Stimulated activated CD4-positive, alpha-beta T cell treated with anti-CD3 and anti-CD28 coated beads, TNF-alpha, amount 100 ng/mL, for 24 hours (primary cell): ENCODE data around the gene APBA3.
A peak's percentile ranks its signal among the peaks of the same experiment; 100 is the strongest.

ENCODE experiments used
- DNase-seq, 3 experiments: peaks; one replicate each; pipeline ENCODE4 v3.0.0-alpha.2; 2020; ENCODE audit warnings: low read depth in 3 of 3

APBA3 gene

GRCh38 chr19:3788996-3789778 is 27.7 kb upstream of the APBA3 start:
- no peak for DNase-seq

GRCh38 chr19:3785938-3786824 is 24.7 kb upstream of the APBA3 start, which contains the start of gene MATK:
Gene MATK (minus strand): TSS chr19:3786381. CDS start chr19:3785135, 1,246 bp downstream.
- peak in 1 of 3 experiments; percentile 33 for DNase-seq

GRCh38 chr19:3785451-3785937 is 24.0 kb upstream of the APBA3 start:
- peak in 1 of 3 experiments; percentile 49 for DNase-seq

GRCh38 chr19:3784607-3785450 is 23.3 kb upstream of the APBA3 start:
- DNase-seq = no peak

- DNase-seq = peak in 2 of 3 experiments; percentile 18 to 50
Observed at GRCh38 chr19:3783660-3784584, 22.4 kb upstream of the APBA3 start.

- DNase-seq = no peak
Observed at GRCh38 chr19:3782903-3783302, 21.4 kb upstream of the APBA3 start.

- no peak for DNase-seq
Observed at GRCh38 chr19:3782330-3782729, 20.8 kb upstream of the APBA3 start.

- DNase-seq = no peak
Observed at GRCh38 chr19:3781603-3782002, 20.1 kb upstream of the APBA3 start.

- DNase-seq = no peak
Observed at GRCh38 chr19:3780786-3781304, 19.4 kb upstream of the APBA3 start.

GRCh38 chr19:3778899-3779723 is 17.6 kb upstream of the APBA3 start:
- no peak for DNase-seq

- no peak for DNase-seq
Observed at GRCh38 chr19:3778104-3778867, 16.8 kb upstream of the APBA3 start.

GRCh38 chr19:3776479-3777040 is 15.1 kb upstream of the APBA3 start:
- no peak for DNase-seq

GRCh38 chr19:3775831-3776230 is 14.3 kb upstream of the APBA3 start:
- DNase-seq = no peak

- DNase-seq = no peak
Observed at GRCh38 chr19:3775374-3775711, 13.9 kb upstream of the APBA3 start.

- no peak for DNase-seq
Observed at GRCh38 chr19:3774621-3775373, 13.3 kb upstream of the APBA3 start.

GRCh38 chr19:3773814-3774515 is 12.5 kb upstream of the APBA3 start:
- no peak for DNase-seq

- no peak for DNase-seq
Observed at GRCh38 chr19:3771906-3772455, 10.5 kb upstream of the APBA3 start, which contains the start of gene RAX2. Gene RAX2 (minus strand): TSS chr19:3772228. CDS start chr19:3771742, 486 bp downstream.
